HCT116 (cell line): Measurements from ENCODE around the gene CFAP77. TPM values are rescaled to one million over a fixed set of nuclear protein-coding genes. Genes with fewer than 3 reads are reported as not detected.

ENCODE experiments used
- ATAC-seq: fragments of 200-7000 bp; cut with Tn5 transposase; 2 replicates; pipeline ENCODE4 v1.9.1; 2020; ENCODE audit warnings: mild to moderate bottlenecking, moderate library complexity
- BruUV-seq: library from RNA; stranded (reverse); fragments of 400-500 nt; replicated peaks from 2 replicates; lab custom pipeline; 2021; lab: Mats Ljungman, UMichigan
- CTCF ChIA-PET: fragments of 300-600 bp; sonication (Branson Sonifier 250); formaldehyde crosslinking; loops from one replicate; lab custom pipeline; 2021; ENCODE audit warnings: antibody characterized with exemption; lab: Charles Lee
- POLR2A ChIA-PET: fragments of 300-600, 350-600 bp; sonication (Branson Sonifier 250); formaldehyde crosslinking; loops from one replicate; lab custom pipeline; 2021; ENCODE audit warnings: antibody characterized with exemption; lab: Charles Lee
- RAD21 ChIA-PET, 2 experiments: fragments of 300-600 bp; sonication (Branson Sonifier 250); formaldehyde crosslinking; loops; one replicate each; lab custom pipeline; 2023; ENCODE audit warnings: low total read pairs in 2 of 2; ENCODE audit not compliant: uncharacterized antibody in 2 of 2, unreplicated experiment in 2 of 2, low non-redundant PET in 1 of 2; lab: Charles Lee
- DNase-seq: peaks from one replicate; pipeline ENCODE4 v3.0.0-alpha.2; 2010; ENCODE audit warnings: low read depth, low spot score
- H2AFZ ChIP-seq: fragments of 200-600 bp; shearing (Covaris generic), sonication (generic); 2 replicates; pipeline ENCODE4 v1.6.1; 2017; ENCODE audit warnings: low read depth, mixed run types, mixed read lengths, antibody characterized with exemption, low read length; ENCODE audit not compliant: poor library complexity, severe bottlenecking
- H3K27ac ChIP-seq: 2 replicates; pipeline ENCODE4 v1.5.1; 2012; ENCODE audit warnings: low read depth, low read length
- H3K27me3 ChIP-seq: fragments of 200-600 bp; sonication (generic); 2 replicates; pipeline ENCODE4 v1.6.1; 2016; ENCODE audit warnings: mixed run types, low read length, mixed read lengths; ENCODE audit not compliant: insufficient read depth
- H3K36me3 ChIP-seq, 2 experiments: fragments of 200-500 bp in 1 of 2; fragments of 200-600 bp in 1 of 2; sonication (Bioruptor generic) in 1 of 2; sonication (generic) in 1 of 2; 2 replicates each; pipeline versions ENCODE4 v1.5.1 to v1.6.1; 2014 to 2016; ENCODE audit warnings: low read length in 2 of 2, inconsistent platforms in 1 of 2, mixed read lengths in 1 of 2, mixed run types in 1 of 2; ENCODE audit not compliant: insufficient read depth in 2 of 2, control insufficient read depth in 1 of 2
- H3K4me1 ChIP-seq, 2 experiments: fragments of 200-600 bp in 1 of 2; sonication (generic) in 1 of 2; 2 replicates each; pipeline versions ENCODE4 v1.5.1 to v1.6.1; 2012 to 2017; ENCODE audit warnings: low read length in 2 of 2, inconsistent platforms in 1 of 2, mild to moderate bottlenecking in 1 of 2, mixed read lengths in 1 of 2, mixed run types in 1 of 2, moderate library complexity in 1 of 2; ENCODE audit not compliant: insufficient read depth in 2 of 2, control insufficient read depth in 1 of 2
- H3K4me2 ChIP-seq: fragments of 200-600 bp; sonication (generic); 2 replicates; pipeline ENCODE4 v1.6.1; 2017; ENCODE audit warnings: mixed run types, low read length, mixed read lengths
- H3K4me3 ChIP-seq, 2 experiments: fragments of 200-600 bp in 1 of 2; sonication (generic) in 1 of 2; replicated peaks in 1 of 2; 2 replicates each; pipeline ENCODE4 v1.5.1; 2011 to 2016; ENCODE audit warnings: low read length in 2 of 2, control low read depth in 1 of 2, low read depth in 1 of 2, mild to moderate bottlenecking in 1 of 2, mixed read lengths in 1 of 2, mixed run types in 1 of 2
- H3K79me2 ChIP-seq: fragments of 200-600 bp; sonication (generic); 2 replicates; pipeline ENCODE4 v1.6.1; 2017; ENCODE audit warnings: mild to moderate bottlenecking, mixed run types, low read length, moderate library complexity, mixed read lengths; ENCODE audit not compliant: insufficient read depth
- H3K9ac ChIP-seq: fragments of 200-600 bp; sonication (generic); 2 replicates; pipeline ENCODE4 v1.6.1; 2016; ENCODE audit warnings: low read length, mixed read lengths
- H3K9me2 ChIP-seq: fragments of 200-600 bp; sonication (generic), shearing (Covaris generic); 2 replicates; pipeline ENCODE4 v1.6.1; 2017; ENCODE audit warnings: mixed run types, mild to moderate bottlenecking, moderate library complexity; ENCODE audit not compliant: insufficient read depth
- H3K9me3 ChIP-seq, 2 experiments: fragments of 200-500 bp in 1 of 2; fragments of 200-600 bp in 1 of 2; sonication (Bioruptor generic) in 1 of 2; sonication (generic) in 1 of 2; 2 replicates each; pipeline ENCODE4 v1.6.1; 2014 to 2017; ENCODE audit warnings: low read length in 2 of 2, mixed read lengths in 2 of 2, inconsistent platforms in 1 of 2, low read depth in 1 of 2, mild to moderate bottlenecking in 1 of 2, mixed run types in 1 of 2, moderate library complexity in 1 of 2; ENCODE audit not compliant: control insufficient read depth in 1 of 2, insufficient read depth in 1 of 2
- H4K20me1 ChIP-seq: fragments of 200-600 bp; sonication (generic), shearing (Covaris generic); 2 replicates; pipeline ENCODE4 v1.6.1; 2017; ENCODE audit warnings: mixed run types, mild to moderate bottlenecking, moderate library complexity; ENCODE audit not compliant: insufficient read depth
- CBX3 ChIP-seq: IDR thresholded peaks from 2 replicates; pipeline ENCODE4 v1.6.1; 2012; ENCODE audit warnings: low read depth
- CEBPB ChIP-seq: IDR thresholded peaks from 2 replicates; pipeline ENCODE4 v1.6.1; 2012; ENCODE audit warnings: low read depth
- EGR1 ChIP-seq: IDR thresholded peaks from 2 replicates; pipeline ENCODE4 v1.6.1; 2012; ENCODE audit warnings: low read depth
- ELF1 ChIP-seq: IDR thresholded peaks from 2 replicates; pipeline ENCODE4 v1.6.1; 2012; ENCODE audit warnings: low read depth, borderline replicate concordance
- EZH2phosphoT487 ChIP-seq: fragments of 200-600 bp; IDR thresholded peaks from 2 replicates; pipeline ENCODE4 v1.6.1; 2018; ENCODE audit warnings: antibody characterized with exemption, borderline replicate concordance
- FOSL1 ChIP-seq: IDR thresholded peaks from 2 replicates; pipeline ENCODE4 v1.6.1; 2012; ENCODE audit warnings: low read depth
- JUND ChIP-seq: IDR thresholded peaks from 2 replicates; pipeline ENCODE4 v1.6.1; 2012
- MAX ChIP-seq: IDR thresholded peaks from 2 replicates; pipeline ENCODE4 v1.6.1; 2012
- POLR2A ChIP-seq: IDR thresholded peaks from 2 replicates; pipeline ENCODE4 v1.7.0; 2011; ENCODE audit warnings: borderline replicate concordance; ENCODE audit not compliant: insufficient read depth, insufficient read length; ENCODE audit errors: extremely low read depth
- POLR2AphosphoS5 ChIP-seq: IDR thresholded peaks from 2 replicates; pipeline ENCODE4 v1.6.1; 2011; ENCODE audit warnings: mild to moderate bottlenecking, low read depth, low read length, moderate library complexity
- RAD21 ChIP-seq: IDR thresholded peaks from 2 replicates; pipeline ENCODE4 v1.6.1; 2012; ENCODE audit warnings: low read depth, mild to moderate bottlenecking
- REST ChIP-seq: IDR thresholded peaks from 2 replicates; pipeline ENCODE4 v1.6.1; 2012; ENCODE audit warnings: low read depth
- SIN3A ChIP-seq: IDR thresholded peaks from 2 replicates; pipeline ENCODE4 v1.6.1; 2012; ENCODE audit warnings: low read depth
- SP1 ChIP-seq: IDR thresholded peaks from 2 replicates; pipeline ENCODE4 v1.6.1; 2012; ENCODE audit warnings: low read depth
- SRF ChIP-seq: IDR thresholded peaks from 2 replicates; pipeline ENCODE4 v1.6.1; 2012; ENCODE audit warnings: low read depth
- TCF7L2 ChIP-seq: IDR thresholded peaks from 2 replicates; pipeline ENCODE4 v1.7.0; 2011; ENCODE audit warnings: borderline replicate concordance, inconsistent platforms; ENCODE audit not compliant: insufficient read depth, insufficient read length; ENCODE audit errors: extremely low read depth
- YY1 ChIP-seq: IDR thresholded peaks from 2 replicates; pipeline ENCODE4 v1.6.1; 2011; ENCODE audit warnings: low read length, low read depth, moderate library complexity, mild to moderate bottlenecking; ENCODE audit not compliant: insufficient replicate concordance; ENCODE audit errors: extremely low read depth
- ZBTB33 ChIP-seq: IDR thresholded peaks from 2 replicates; pipeline ENCODE4 v1.6.1; 2011; ENCODE audit warnings: mild to moderate bottlenecking, low read length, moderate library complexity; ENCODE audit not compliant: insufficient replicate concordance; ENCODE audit errors: extremely low read depth
- ZNF274 ChIP-seq: fragments of 200-500 bp; sonication (Bioruptor generic); IDR thresholded peaks from 2 replicates; pipeline ENCODE4 v1.6.1; 2014; ENCODE audit warnings: mild to moderate bottlenecking, low read depth, low read length, inconsistent platforms
- intact Hi-C: fragments of 100-400 bp; cut with micrococcal nuclease; formaldehyde crosslinking; loops from 2 replicates; pipeline ENCODE4 v1.10.0; 2022
- total RNA-seq: library from RNA; stranded (reverse); gene quantifications from one replicate; pipeline ENCODE4 v1.2.1, GENCODE V29; 2021; ENCODE audit not compliant: unreplicated experiment

CFAP77 gene
- total RNA-seq, 1 experiment from 2014 or later: 0.98 TPM

- no peaks in the 10 kb centered on the region for H4K20me1 ChIP-seq
- H3K4me2 ChIP-seq: no peak overlapping the region
- H3K9ac ChIP-seq: no peak overlapping the region
- ChIA-PET CTCF (no interaction called here), RAD21 (no interaction called here), POLR2A (no interaction called here)
- H3K27me3 ChIP-seq: no peaks in the 10 kb centered on the region
- H3K4me1 ChIP-seq: peaks cover 2 to 16% of the 10 kb centered on the region in 2 experiments; a peak in 2 of 4 replicates
- no peaks in the 10 kb centered on the region for H3K79me2 ChIP-seq
- BruUV-seq: no TSS peak
- no peak overlapping the region for H2AFZ ChIP-seq
- intact Hi-C loops: no loop called here
- DNase-seq (no peak), ATAC-seq (no peak)
- no peak for TF ChIP-seq CEBPB
- TF ChIP-seq SIN3A: no peak
- TF ChIP-seq SP1: no peak
- TF ChIP-seq SRF: no peak
- no peak for TF ChIP-seq EGR1
- no peak for TF ChIP-seq CBX3
- no peak for TF ChIP-seq POLR2AphosphoS5
- no peak for TF ChIP-seq ELF1
- TF ChIP-seq ZBTB33: no peak
- TF ChIP-seq MAX: no peak
- TF ChIP-seq EZH2phosphoT487: no peak
- no peak for TF ChIP-seq REST
- no peak for TF ChIP-seq POLR2A
- TF ChIP-seq TCF7L2: no peak
- TF ChIP-seq RAD21: no peak
- no peak for TF ChIP-seq FOSL1
- TF ChIP-seq ZNF274: no peak
- no peak for TF ChIP-seq JUND
- TF ChIP-seq YY1: no peak
- no peak overlapping the region for H3K27ac ChIP-seq
- no peak overlapping the region for H3K4me3 ChIP-seq
- no peaks in the 10 kb centered on the region for H3K9me2 ChIP-seq
- H3K9me3 ChIP-seq: no peaks in the 10 kb centered on the region
- H3K36me3 ChIP-seq: no peaks in the 10 kb centered on the region
These were observed 142.0 kb downstream of the CFAP77 start for GRCh38 chr9:132552041-132552440.
